ENCODE data around the gene ZBTB16.

ZBTB16 gene

GRCh38 chr11:114156131-114156581 lies 96.6 kb downstream of the ZBTB16 start:
- DNase-seq, result no peak

- DNase-seq, result no peak
Measured at GRCh38 chr11:114156782-114157181, 97.3 kb downstream of the ZBTB16 start.

DNA sequence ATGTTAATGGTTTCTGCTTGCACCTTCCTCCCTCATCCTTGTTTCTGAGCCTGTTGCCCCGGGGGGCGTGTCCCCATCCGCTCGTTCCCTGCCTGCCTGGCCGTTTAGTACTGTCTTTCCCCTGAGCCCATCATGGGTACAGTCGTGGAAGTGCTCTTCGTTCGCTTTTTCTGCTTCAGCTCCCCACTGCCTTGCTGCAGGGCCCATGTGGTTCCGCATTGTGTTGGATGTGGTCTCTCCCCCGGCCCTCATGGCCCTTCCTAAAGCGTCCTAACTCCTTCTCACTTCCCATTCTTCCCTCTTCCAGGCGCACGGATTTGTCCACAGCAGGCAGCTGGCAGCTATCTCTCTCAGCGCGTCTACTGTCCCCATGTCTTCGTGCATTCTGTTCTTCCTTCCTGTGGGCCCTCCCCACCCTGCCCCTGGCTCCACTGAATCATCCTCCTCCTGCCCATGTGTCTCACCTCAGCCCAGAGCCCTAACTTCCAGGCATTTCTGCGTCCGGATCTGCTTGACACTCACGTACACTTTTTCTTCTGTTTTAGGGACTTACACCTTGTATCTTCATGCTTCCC lies 98.1 kb downstream of the ZBTB16 start:
- DNase-seq, result no peak

- DNase-seq, result no peak
Measured at GRCh38 chr11:114158421-114158820, 98.9 kb downstream of the ZBTB16 start.

DNA sequence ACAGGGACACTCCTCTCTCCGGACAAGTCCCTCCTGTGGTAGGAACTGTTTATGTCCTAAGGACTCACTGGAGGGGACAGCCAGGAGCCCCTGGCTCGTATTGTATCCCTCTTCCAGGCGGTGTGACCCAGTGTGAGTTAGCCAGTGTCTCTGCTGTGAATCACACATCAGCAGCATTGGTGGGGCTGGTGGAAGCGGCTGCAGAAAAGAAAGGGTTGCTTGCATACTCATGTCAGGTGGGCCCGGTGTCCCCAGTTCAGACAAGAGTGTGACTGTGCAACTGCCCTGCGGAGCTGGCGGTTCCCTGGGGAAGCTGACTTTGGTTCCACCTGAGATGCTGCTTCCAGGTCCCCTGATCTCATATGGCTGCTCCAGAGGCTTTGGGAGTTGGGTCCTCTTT lies 99.4 kb downstream of the ZBTB16 start:
- DNase-seq, result no peak

DNA sequence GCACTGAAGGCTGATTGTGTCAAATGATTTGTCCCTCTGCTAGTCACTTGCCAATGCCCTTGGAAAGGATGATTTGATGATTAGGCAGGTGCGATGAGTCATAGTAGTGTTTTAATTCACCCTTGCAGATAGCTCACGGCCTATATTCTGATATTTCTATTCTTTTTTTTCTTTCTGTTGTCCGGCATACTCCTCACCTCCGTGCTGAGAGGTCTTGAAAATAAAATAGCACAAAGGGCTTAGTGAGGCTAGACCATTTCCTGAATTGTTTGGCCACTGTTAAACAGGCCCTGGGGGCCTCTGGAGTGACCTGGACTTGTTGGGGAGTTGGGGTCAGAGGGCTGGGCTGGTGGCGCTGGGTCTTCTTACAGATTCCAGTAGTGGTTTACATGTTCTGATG lies 99.8 kb downstream of the ZBTB16 start:
- no peak for DNase-seq

DNA sequence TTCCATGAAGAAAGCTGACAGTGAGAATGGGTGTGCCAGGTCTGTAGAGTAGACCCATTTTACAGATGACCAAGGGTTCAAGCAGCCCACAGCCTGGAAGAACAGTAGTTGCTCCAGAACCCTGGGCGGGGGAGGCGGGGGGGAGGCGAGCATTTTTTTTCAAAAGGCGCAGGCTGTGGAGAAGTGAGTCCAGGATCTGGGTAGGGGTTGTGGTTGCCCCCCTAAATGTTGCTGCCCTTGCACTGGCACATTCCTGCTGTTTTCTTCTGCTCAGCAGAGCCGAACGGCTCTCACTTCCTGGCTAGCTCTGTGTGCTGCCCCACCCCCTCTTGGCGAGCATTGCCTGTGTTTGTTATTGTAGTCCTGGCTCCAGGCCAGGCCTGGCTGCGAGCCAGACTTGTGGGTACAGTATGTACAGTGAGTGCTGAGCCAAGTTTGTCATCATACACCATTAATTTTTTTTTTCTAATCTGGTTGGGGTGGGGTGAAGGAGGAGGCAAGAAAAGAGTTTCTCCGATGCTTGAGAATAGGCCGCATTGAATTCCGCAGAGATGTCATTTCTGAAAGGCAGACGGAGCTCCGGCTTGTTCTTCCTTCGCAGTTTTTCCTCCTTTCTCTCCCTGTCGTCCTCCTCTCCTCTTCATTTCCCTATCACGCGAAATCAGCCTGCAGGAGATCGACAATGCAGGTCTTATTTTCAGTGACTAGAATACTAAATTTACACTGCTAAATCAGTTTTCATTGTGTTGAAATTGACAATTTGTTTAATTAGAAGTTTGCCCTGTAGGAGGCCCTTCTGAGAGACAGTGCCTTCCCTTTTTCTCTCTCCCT lies 100.5 kb downstream of the ZBTB16 start:
- peak; percentile 97 for DNase-seq

GRCh38 chr11:114160894-114161293 lies 101.4 kb downstream of the ZBTB16 start:
- no peak for DNase-seq

GRCh38 chr11:114161486-114162250 lies 102.2 kb downstream of the ZBTB16 start:
- no peak for DNase-seq

- no peak for DNase-seq
Measured at GRCh38 chr11:114162719-114163123, 103.2 kb downstream of the ZBTB16 start.

DNA sequence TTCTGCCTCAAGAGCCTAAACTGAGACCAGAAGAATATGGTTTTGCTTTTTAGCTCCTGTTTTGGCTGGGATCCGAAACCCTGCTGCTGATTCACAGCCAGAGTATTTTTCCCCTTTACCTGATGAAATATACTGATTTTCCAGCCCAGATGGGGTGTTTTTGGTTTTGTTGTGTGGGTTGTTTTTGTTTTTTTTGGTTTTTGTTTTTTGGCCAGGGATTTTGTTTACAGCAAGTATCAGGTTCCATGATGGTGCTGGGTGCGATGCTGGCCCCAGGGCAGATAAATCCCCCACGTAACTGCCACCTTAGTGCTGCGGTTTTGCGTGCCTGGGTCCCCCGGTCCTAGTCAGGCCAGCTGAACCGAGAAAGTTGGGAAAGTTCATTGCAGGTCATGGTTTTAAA lies 103.7 kb downstream of the ZBTB16 start:
- DNase-seq, result no peak

GRCh38 chr11:114163830-114164401 lies 104.4 kb downstream of the ZBTB16 start:
- no peak for DNase-seq

DNA sequence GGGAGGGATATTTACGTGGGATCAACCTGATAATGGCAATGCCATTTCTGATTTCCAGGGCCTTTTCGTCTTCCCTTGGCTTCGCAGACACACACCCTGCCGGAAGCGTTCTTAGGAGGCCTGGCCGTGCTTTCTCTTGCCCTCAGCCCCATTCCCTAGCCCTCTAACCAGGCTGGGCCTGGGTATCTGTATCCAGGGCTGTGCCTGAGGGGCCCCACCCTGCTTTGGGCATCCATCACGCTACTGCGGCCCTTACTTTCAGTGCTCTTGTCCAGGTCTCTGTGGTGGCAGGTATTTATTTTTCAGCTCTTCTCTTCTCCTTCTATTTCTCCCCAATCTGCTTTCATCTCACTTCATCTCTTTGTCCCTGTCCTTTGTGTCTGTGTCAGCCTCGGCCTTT lies 105.0 kb downstream of the ZBTB16 start:
- DNase-seq, result no peak

- no peak for DNase-seq
Measured at GRCh38 chr11:114165326-114166230, 106.1 kb downstream of the ZBTB16 start.

GRCh38 chr11:114166362-114166761 lies 106.9 kb downstream of the ZBTB16 start:
- no peak for DNase-seq

DNA sequence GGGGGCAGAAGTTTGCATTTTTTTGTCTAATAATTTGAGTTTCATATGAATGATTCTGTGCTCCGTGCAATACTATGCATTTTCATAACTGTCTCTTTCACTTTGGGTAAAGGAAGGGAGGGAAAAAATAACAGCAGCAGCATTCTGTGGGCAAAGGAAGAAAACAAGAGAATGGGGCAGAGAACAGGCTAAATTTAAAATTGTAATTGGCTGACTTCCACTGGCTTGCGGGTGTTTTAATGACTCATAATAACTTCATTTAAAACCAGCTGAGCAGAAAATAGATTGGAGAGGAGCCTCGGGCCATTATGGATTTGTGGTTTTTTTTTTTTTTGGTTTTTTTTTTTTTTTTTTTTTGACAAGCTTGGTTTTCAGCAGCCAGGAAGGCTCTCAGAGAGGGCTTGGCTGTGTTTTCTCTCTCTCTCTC lies 107.4 kb downstream of the ZBTB16 start:
- DNase-seq, result peak; percentile 86

GRCh38 chr11:114167355-114167754 lies 107.8 kb downstream of the ZBTB16 start:
- DNase-seq, result no peak

DNA sequence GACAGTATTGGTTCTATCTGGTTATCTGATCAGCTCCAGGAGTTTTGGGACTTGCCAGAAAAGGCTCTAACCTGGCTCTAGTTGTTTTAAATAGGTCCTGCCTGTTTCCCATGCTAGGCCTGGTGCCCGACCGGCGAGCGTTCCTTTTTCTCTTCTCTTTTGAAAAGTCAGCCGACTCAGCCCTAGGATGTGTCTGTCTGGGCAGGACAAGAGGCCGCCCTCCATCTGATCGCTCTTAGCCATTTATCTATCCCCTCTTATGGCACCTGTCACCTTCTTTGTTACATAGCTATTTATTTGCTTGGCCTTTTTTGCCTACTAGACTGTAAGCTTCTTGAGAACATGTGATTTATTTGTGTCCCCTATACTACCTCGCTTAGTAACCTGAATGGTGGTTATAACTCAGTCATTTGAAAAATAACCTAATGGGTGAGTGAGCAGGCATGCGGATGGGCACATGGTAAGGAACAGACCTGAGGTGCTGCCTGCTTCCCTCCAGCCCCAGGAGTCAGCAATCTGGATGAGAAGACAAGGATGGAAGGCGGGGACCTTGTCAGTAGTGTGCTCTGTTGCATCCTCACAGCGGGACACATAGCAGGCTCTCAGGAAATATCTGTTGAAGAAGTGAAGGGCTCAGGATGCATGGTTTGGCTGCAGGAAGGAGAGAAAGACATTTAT lies 108.4 kb downstream of the ZBTB16 start:
- no peak for DNase-seq

GRCh38 chr11:114168691-114169090 lies 109.2 kb downstream of the ZBTB16 start:
- DNase-seq, result no peak

DNA sequence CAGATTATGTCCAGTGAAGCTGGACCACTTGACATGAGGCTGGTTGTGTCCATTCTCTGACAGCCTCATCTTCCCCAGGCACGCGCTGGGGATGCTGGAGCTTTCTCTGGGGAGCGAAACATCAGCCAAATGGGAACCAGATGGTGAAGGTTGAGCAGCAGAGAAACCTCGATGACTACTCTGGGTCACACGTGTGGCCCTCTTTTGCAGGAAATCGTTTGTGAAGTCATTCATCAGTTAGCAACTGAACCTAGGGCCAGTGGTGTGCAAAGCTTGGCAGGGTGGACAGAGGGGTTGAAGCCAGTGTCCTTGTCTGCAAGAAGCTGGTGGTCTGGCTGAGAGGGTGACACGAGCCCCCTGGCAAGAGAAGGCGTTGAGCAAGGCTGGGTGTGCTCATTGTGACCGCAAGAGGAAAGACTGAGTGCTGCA lies 109.8 kb downstream of the ZBTB16 start:
- DNase-seq, result no peak

DNA sequence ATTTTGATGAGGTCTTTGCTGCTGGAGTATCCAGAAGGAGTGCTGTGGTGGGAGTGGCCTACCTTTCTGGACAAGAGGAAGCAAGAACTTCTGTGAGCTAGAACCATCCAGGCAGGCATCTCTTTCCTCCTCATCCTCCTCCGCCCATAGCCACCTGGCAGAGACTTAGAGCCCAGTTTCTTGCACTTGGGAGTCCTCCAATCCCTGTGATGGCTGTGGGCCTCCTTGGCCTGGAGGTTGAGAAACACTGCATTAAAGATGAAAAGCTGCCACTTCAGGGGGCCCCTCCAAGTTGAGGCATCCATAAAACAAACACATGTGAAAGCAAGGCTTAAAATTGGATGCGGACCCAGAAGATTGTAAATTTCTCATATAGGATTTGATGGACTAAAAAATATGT lies 110.3 kb downstream of the ZBTB16 start:
- no peak for DNase-seq

DNA sequence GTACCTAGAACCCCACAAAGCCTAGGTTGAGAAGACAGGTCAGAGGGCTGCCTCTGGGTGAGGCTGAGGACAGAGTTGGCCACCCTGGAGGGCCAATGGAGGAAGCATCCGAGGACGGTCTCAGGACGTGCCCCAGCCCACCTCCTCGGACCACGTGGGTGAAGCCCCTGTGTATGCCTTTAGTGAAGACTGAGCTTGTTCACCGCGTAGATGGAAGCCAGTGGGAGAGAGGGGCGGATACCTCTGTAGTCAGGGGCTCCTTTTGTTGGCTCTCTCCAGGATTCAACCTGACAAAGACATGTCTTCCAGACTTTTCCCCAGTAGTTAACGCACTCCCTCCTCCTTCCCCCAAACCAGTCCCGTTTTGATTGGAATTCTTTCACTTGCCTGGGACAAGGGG lies 110.7 kb downstream of the ZBTB16 start:
- no peak for DNase-seq

Measured in NCI-H1417 treated with DMSO at 0.1 percent for 48 hours (cell line).